Lower leg skin (tissue), 4 donors: Measurements from ENCODE around the gene OMA1. TPM values are rescaled to one million over a fixed set of nuclear protein-coding genes. Genes with fewer than 3 reads are reported as not detected.

ENCODE experiments used
- DNase-seq, 2 donors: peaks; one replicate each; pipeline ENCODE4 v3.0.0-alpha.2; 2019; ENCODE audit warnings: low spot score in 2 of 2
- H3K4me3 ChIP-seq: fragments of 200-600 bp; sonication (generic); 2 replicates; pipeline ENCODE4 v1.5.1; 2017; ENCODE audit warnings: mild to moderate bottlenecking, low read depth; ENCODE audit not compliant: poor library complexity, severe bottlenecking
- CTCF ChIP-seq, 3 donors: fragments of 450-650 bp; IDR thresholded peaks; one replicate each; pipeline ENCODE4 v1.5.1; 2016; ENCODE audit warnings: antibody characterized with exemption in 3 of 3, mild to moderate bottlenecking in 3 of 3, moderate library complexity in 2 of 3
- POLR2A ChIP-seq, 2 donors: fragments of 450-650 bp; IDR thresholded peaks; one replicate each; pipeline ENCODE4 v1.6.1; 2016 to 2017; ENCODE audit warnings: antibody characterized with exemption in 2 of 2, mild to moderate bottlenecking in 1 of 2, moderate library complexity in 1 of 2
- WGBS, 2 donors: methylation state at CpG; one replicate each; pipeline ENCODE4 v1.1.5; 2018; 5-methylcytosine and 5-hydroxymethylcytosine counted together
- intact Hi-C: fragments of 100-400 bp; cut with DNase I; formaldehyde crosslinking; loops from one replicate; pipeline ENCODE4 v1.15.0; 2023; ENCODE audit warnings: low total_unique reads
- total RNA-seq, 4 donors: library from RNA; depleted of rRNA; stranded (reverse); fragments of >200 nt; gene quantifications; one replicate each; pipeline ENCODE4 v1.1.0, GENCODE V29; 2016

The OMA1 gene
- total RNA-seq, 4 donors from 2014 or later: 14.3 to 25.2 (median 20.0) TPM

GRCh38 chr1:58469016-58469415 is 77.5 kb downstream of the OMA1 start:
- TF ChIP-seq CTCF (IDR thresholded peaks at IDR 0.05) (no peak), POLR2A (IDR thresholded peaks at IDR 0.05) (no peak)
- intact Hi-C loops: no loop called here
- no peak overlapping the region for H3K4me3 ChIP-seq
- peak in 1 of 2 donors; percentile 6 for DNase-seq

DNA sequence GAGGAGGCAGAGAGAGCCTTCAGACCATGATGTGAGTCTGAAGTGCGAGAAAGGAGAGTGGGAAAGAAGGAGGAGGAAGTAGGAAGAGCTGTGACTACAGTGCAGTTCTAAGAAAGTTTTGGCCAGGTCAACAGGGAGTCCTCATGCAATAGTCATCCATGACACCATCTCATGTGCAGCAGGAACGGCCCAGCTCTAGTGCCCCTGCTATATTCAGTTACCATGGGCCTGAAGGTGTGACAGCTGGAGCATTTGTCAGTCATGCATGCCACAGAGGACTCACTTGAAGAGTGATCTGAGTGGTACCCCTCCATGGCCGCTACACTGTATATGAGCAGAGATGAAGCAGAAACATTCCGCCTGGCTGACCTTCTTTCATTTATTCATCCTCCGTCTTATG is 77.9 kb downstream of the OMA1 start:
- intact Hi-C loops: no loop called here
- DNase-seq: peak in 1 of 2 donors; percentile 13
- WGBS, 2 donors: 82 to 90% methylated on average over 5 of the region's 5 CpGs
- TF ChIP-seq CTCF (IDR thresholded peaks at IDR 0.05) (no peak), POLR2A (IDR thresholded peaks at IDR 0.05) (no peak)
- H3K4me3 ChIP-seq: no peak overlapping the region

- 81 to 87% methylated on average over 6 of the region's 6 CpGs for WGBS, 2 donors
- intact Hi-C loops: no loop called here
- DNase-seq: peak in 1 of 2 donors; percentile 72
- H3K4me3 ChIP-seq: no peak overlapping the region
- no peak for TF ChIP-seq CTCF (IDR thresholded peaks at IDR 0.05)
- no peak for TF ChIP-seq POLR2A (IDR thresholded peaks at IDR 0.05)
These were observed 79.8 kb downstream of the OMA1 start for GRCh38 chr1:58466630-58467241.

DNA sequence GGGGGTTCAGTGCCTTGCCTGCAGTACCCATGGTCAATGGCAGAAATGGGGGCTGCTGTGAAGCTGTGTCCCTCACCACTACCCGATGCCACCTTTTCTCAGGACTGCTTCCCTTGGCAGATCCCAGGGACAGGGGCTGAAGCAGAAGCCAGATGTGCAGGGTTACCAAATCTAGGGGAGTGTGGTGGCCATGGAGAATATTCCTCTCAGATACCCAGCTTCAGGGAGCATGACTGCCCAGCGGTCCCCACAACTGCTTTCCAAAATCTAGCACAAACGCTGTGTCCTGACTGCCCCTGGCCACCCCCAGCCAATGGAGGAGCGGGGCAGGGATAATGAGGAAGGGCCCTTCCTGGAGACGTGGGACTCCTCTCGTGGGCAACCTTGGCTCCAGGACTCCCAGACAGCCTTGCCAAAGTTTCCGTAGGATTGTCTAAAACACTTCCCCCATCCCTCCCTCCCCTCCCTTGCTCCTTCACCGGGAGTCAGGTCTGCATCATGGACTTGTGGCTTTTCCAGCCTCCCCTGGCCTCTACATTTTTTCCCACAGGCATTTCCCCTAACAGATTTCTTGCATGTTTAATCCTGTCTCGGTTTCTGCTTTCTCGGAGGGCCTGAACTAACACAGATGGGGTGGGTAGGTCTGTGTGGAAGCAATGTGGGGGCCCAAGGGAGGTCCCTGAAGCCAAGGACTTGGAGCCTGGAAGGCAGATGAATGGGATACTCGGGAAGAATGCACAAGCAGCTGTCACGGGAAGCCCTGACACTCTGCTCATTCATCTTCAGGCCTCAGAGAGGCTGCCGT is 80.5 kb downstream of the OMA1 start:
- peak in 1 of 2 donors; percentile 18 for DNase-seq

DNA sequence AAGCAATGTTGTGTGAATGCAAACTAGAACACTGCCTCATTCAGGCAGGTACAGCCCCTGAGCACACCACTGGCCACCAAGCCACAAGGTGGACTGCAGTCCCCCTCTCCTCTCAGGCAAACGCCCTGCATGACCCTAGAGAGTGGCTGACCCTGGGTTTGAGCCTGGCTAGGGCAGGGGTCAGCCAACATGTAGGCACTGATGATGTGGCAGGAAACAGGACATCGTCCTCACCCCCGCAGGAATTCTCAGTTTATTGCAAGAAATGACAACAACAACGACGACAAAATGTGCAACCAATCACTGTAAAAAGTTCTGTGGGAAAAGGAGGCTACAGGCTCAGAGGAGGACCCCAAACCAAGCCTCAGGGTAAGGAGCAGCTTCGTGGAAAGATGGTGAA is 81.3 kb downstream of the OMA1 start:
- H3K4me3 ChIP-seq: no peak overlapping the region
- TF ChIP-seq CTCF (IDR thresholded peaks at IDR 0.05): no peak
- no peak for TF ChIP-seq POLR2A (IDR thresholded peaks at IDR 0.05)
- WGBS, 2 donors: 77 to 85% methylated on average over 6 of the region's 6 CpGs
- intact Hi-C loops: no loop called here
- DNase-seq: no peak

More for the DNA sequence above, 80.5 kb downstream of the OMA1 start:
- TF ChIP-seq POLR2A (IDR thresholded peaks at IDR 0.05) (no peak), CTCF (IDR thresholded peaks at IDR 0.05) (no peak)
- intact Hi-C loops: no loop called here
- H3K4me3 ChIP-seq: no peak overlapping the region
- WGBS, 2 donors: 69 to 70% methylated on average over 13 of the region's 13 CpGs
